Activated naive CD4-positive, alpha-beta T cell treated with anti-CD3 and anti-CD28 coated beads, Interleukin-2, amount 50 U/mL, for 72 hours (primary cell): ENCODE results near the gene CLDN24. TPM values are rescaled to one million over a fixed set of nuclear protein-coding genes. Genes with fewer than 3 reads are reported as not detected.

Source experiments
- ATAC-seq, 2 donors: fragments of 150-1000 bp; cut with Tn5 transposase; 2 replicates each; pipeline ENCODE4 v1.10.0; 2021; ENCODE audit warnings: mild to moderate bottlenecking in 2 of 2, moderate library complexity in 2 of 2
- DNase-seq, 2 donors: peaks; one replicate each; pipeline ENCODE4 v3.0.0; 2021 to 2022; ENCODE audit warnings: low spot score in 2 of 2
- H3K27ac Mint-ChIP-seq, 2 donors: one replicate each; pipeline ENCODE4 v1.8.0; 2022; ENCODE audit warnings: mild to moderate bottlenecking in 2 of 2, mixed read lengths in 2 of 2
- H3K36me3 Mint-ChIP-seq, 2 donors: one replicate each; pipeline ENCODE4 v1.8.0; 2022; ENCODE audit warnings: mixed read lengths in 2 of 2
- H3K9me3 Mint-ChIP-seq, 2 donors: one replicate each; pipeline ENCODE4 v1.8.0; 2022; ENCODE audit warnings: mixed read lengths in 2 of 2
- total RNA-seq, 2 donors: library from RNA; stranded (reverse); gene quantifications; one replicate each; pipeline ENCODE4 v1.2.3, GENCODE V29; 2022

The CLDN24 gene
- not detected for total RNA-seq

GRCh38 chr4:183322326-183322725 is at the start of gene CLDN24:
CLDN24 (minus strand) TSS chr4:183322426; CDS start chr4:183322426, 0 bp downstream.
- ATAC-seq, result no peak
- DNase-seq, result no peak
- Mint-ChIP-seq H3K9me3 (no peaks in the 10 kb centered on the region), H3K36me3 (peaks cover 0 to 4% of the 10 kb centered on the region in 2 donors), H3K27ac (no peak within 1 kb of the TSS)

- Mint-ChIP-seq H3K9me3 (peaks cover 0 to 7% of the 10 kb centered on the region in 2 donors), H3K36me3 (peaks cover 0 to 21% of the 10 kb centered on the region in 2 donors), H3K27ac (no peak overlapping the region)
- no peak for DNase-seq
- no peak for ATAC-seq
Measured at GRCh38 chr4:183370786-183371185, 48.6 kb upstream of the CLDN24 start.

- H3K36me3 Mint-ChIP-seq, result peaks cover 0 to 21% of the 10 kb centered on the region in 2 donors
- H3K9me3 Mint-ChIP-seq, result peaks cover 0 to 7% of the 10 kb centered on the region in 2 donors
- DNase-seq (no peak), ATAC-seq (no peak)
- H3K27ac Mint-ChIP-seq, result peak overlapping the region in 1 of 2 donors; percentile 69
Measured at GRCh38 chr4:183369073-183369472, 46.8 kb upstream of the CLDN24 start.

GRCh38 chr4:183366206-183366835 is 44.1 kb upstream of the CLDN24 start:
- DNase-seq, result no peak
- ATAC-seq, result no peak
- H3K36me3 Mint-ChIP-seq, result no peaks in the 10 kb centered on the region
- no peaks in the 10 kb centered on the region for H3K9me3 Mint-ChIP-seq
- H3K27ac Mint-ChIP-seq, result no peak overlapping the region

GRCh38 chr4:183364025-183364424 is 41.8 kb upstream of the CLDN24 start:
- no peaks in the 10 kb centered on the region for H3K36me3 Mint-ChIP-seq

GRCh38 chr4:183362916-183363542 is 40.8 kb upstream of the CLDN24 start:
- ATAC-seq, result no peak
- Mint-ChIP-seq H3K27ac (no peak overlapping the region), H3K9me3 (no peaks in the 10 kb centered on the region), H3K36me3 (no peaks in the 10 kb centered on the region)
- DNase-seq, result no peak

More at GRCh38 chr4:183364025-183364424, 41.8 kb upstream of the CLDN24 start:
- H3K9me3 Mint-ChIP-seq, result no peaks in the 10 kb centered on the region
- no peak for DNase-seq
- no peak overlapping the region for H3K27ac Mint-ChIP-seq
- no peak for ATAC-seq

- ATAC-seq, result no peak
- Mint-ChIP-seq H3K36me3 (no peaks in the 10 kb centered on the region), H3K27ac (no peak overlapping the region), H3K9me3 (no peaks in the 10 kb centered on the region)
- no peak for DNase-seq
Measured at GRCh38 chr4:183362036-183362435, 39.8 kb upstream of the CLDN24 start.

DNA sequence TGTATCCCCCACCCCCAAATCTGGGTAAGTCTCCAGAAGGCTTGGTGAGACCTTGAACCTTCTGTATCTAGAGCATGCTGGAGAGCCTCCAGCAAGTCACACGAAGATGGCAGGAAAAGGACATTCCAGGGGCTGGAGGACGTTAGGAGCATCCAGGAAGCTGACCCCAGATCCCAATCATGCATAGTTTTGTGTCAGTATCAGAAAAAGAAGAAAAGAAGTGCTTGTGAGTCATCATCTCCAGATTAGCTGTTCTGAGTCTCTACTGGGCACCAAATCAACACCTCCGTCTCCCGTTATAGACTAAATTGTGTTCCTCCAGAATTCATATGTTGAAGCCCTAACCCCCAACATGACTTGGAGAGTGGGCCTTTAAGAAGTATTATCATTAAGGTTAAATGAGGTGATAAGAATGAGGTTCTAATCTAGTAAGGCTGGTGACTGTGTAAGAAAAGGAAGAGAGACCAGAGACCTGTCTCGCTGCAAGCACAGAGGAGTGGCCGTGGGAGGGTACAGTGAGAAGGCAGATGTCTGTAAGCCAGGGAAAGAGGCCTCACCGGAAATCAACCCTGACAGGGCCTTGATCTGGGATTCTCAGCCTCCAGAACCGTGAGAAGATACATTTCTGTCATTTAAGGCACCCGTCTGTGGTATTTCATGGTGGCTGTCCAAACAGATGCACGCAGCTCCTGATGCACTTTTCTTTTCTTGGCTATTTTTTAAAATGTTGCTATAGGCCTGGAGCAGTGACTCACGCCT is 38.1 kb upstream of the CLDN24 start:
- Mint-ChIP-seq H3K27ac (no peak overlapping the region), H3K9me3 (no peaks in the 10 kb centered on the region), H3K36me3 (no peaks in the 10 kb centered on the region)
- DNase-seq, result no peak
- ATAC-seq, result no peak

DNA sequence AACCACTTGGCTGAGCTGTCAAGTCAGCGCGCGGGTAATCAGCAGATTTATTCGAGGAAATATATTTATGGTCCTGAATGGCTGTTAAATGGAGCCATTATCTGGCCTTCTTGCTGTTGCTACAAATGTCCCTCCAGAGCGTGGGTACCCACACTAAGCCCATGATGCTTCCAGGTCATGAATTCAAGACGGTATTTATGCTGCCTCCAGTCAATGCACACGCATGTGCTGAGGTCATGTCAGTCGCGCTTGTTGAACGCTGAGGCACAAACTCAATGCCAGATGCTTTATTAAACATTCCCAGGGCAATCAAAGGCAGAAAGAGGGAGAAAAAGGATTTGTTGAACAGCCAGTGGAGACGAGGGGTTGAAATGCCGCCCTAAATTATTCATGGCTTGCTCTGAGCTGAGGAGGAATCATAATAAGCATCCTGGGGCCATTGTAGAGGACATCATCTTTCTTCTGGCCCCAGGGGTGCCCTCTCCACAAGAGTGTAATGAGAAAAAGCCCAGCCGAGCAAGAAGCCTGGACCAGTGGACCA is 36.1 kb upstream of the CLDN24 start:
- Mint-ChIP-seq H3K9me3 (no peaks in the 10 kb centered on the region), H3K36me3 (no peaks in the 10 kb centered on the region), H3K27ac (no peak overlapping the region)
- no peak for ATAC-seq
- DNase-seq, result no peak

GRCh38 chr4:183356931-183357675 is 34.9 kb upstream of the CLDN24 start:
- Mint-ChIP-seq H3K27ac (no peak overlapping the region), H3K36me3 (no peaks in the 10 kb centered on the region), H3K9me3 (no peaks in the 10 kb centered on the region)
- ATAC-seq, result no peak
- DNase-seq, result no peak

DNA sequence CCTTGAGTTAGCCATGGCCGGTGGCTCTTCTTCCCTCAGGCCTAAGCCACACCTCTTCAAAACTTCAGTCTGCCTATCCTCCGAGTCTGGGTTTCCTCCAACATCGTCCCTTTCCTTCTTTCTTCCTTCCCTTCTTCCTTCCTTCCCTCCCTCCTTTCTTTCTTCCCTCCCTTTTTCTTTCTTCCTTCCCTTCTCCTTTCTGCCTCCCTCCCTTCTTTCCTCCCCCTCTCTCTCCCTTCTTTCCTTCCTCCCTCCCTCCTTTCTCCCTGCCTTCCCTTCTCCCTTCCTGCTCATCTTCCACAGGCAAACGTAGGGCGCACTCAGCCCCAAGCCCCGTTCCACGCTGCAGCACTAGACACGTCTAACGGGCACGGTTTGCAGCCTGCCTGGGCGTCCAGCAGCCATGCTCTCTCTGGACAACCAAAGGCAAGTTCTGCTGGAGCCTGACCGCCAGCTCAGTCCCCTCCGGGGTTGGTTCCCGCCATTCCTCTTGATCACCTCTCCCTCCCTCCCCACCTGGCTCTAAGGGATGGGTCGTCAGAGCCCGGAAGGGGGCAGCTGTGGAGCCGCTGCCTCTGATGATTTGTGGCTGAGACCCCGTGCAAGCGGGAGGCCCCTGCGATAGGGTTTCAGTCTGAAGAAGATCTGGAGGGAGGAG is 34.1 kb upstream of the CLDN24 start:
- no peak for DNase-seq
- no peak for ATAC-seq

GRCh38 chr4:183355405-183355804 is 33.2 kb upstream of the CLDN24 start:
- no peak for DNase-seq
- Mint-ChIP-seq H3K36me3 (no peaks in the 10 kb centered on the region), H3K9me3 (peaks cover 0 to 2% of the 10 kb centered on the region in 2 donors), H3K27ac (no peak overlapping the region)
- ATAC-seq, result no peak

More for the DNA sequence above, 34.1 kb upstream of the CLDN24 start:
- no peaks in the 10 kb centered on the region for H3K36me3 Mint-ChIP-seq
- no peak overlapping the region for H3K27ac Mint-ChIP-seq
- no peaks in the 10 kb centered on the region for H3K9me3 Mint-ChIP-seq

GRCh38 chr4:183354219-183354618 is 32.0 kb upstream of the CLDN24 start:
- Mint-ChIP-seq H3K9me3 (peaks cover 0 to 3% of the 10 kb centered on the region in 2 donors), H3K27ac (no peak overlapping the region), H3K36me3 (no peaks in the 10 kb centered on the region)
- DNase-seq (no peak), ATAC-seq (no peak)

DNA sequence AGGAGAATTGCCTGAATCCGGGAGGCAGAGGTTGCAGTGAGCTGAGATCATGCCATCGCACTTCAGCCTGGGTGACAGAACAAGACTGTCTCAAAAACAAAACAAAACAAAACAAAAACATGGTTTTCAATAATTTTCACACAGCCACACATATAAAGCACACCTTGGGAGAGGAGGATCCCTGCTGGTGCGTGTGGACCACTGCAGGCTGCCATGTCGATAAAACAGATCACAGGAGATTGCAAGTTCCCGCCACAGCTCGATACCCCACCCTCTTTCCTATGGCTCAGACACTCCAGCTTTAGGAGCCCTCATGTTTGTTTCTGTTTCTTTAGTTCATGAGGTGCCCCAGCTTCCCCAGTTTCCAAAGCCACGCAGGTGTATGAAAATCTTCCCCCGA is 31.3 kb upstream of the CLDN24 start:
- no peaks in the 10 kb centered on the region for H3K36me3 Mint-ChIP-seq
- no peak for ATAC-seq

GRCh38 chr4:183352546-183352945 is 30.3 kb upstream of the CLDN24 start:
- Mint-ChIP-seq H3K27ac (no peak overlapping the region), H3K36me3 (no peaks in the 10 kb centered on the region), H3K9me3 (peaks cover 0 to 3% of the 10 kb centered on the region in 2 donors)
- no peak for DNase-seq
- ATAC-seq, result no peak

More for the DNA sequence above, 31.3 kb upstream of the CLDN24 start:
- Mint-ChIP-seq H3K27ac (no peak overlapping the region), H3K9me3 (peaks cover 0 to 3% of the 10 kb centered on the region in 2 donors)
- DNase-seq, result no peak
